Neural crest cell (in vitro differentiated cells): ENCODE results near the gene HEATR1. TPM values are rescaled to one million over a fixed set of nuclear protein-coding genes. Genes with fewer than 3 reads are reported as not detected.

Experiments
- DNase-seq: peaks from one replicate; pipeline ENCODE4 v3.0.0; 2021; ENCODE audit warnings: low read depth, mixed read lengths, low spot score
- H3K27ac Mint-ChIP-seq: one replicate; pipeline ENCODE4 v1.8.0; 2021; ENCODE audit warnings: mild to moderate bottlenecking, mixed read lengths; ENCODE audit not compliant: unreplicated experiment
- H3K27me3 Mint-ChIP-seq: 2 replicates; pipeline ENCODE4 v1.8.0; 2021; ENCODE audit warnings: low read depth, mild to moderate bottlenecking, mixed read lengths
- H3K36me3 Mint-ChIP-seq: 2 replicates; pipeline ENCODE4 v1.8.0; 2021; ENCODE audit warnings: low read depth, mild to moderate bottlenecking, mixed read lengths
- H3K4me1 Mint-ChIP-seq: 2 replicates; pipeline ENCODE4 v1.8.0; 2021; ENCODE audit warnings: mixed read lengths
- H3K4me3 Mint-ChIP-seq: one replicate; pipeline ENCODE4 v1.8.0; 2021; ENCODE audit warnings: mild to moderate bottlenecking, mixed read lengths
- H3K9me3 Mint-ChIP-seq: 2 replicates; pipeline ENCODE4 v1.8.0; 2021; ENCODE audit warnings: mixed read lengths
- total RNA-seq: library from RNA; stranded (reverse); gene quantifications from 2 replicates; pipeline ENCODE4 v1.2.1, GENCODE V29; 2021
- TF ChIP-seq, protein P1 (sequence below): fragments of 200-600 bp; sonication (generic); conservative IDR thresholded peaks from 2 replicates; pipeline ENCODE4 v1.5.0; 2021; ENCODE audit warnings: antibody characterized with exemption, mild to moderate bottlenecking

The HEATR1 gene
- total RNA-seq, 1 donor from 2014 or later = 59.8 TPM

DNA sequence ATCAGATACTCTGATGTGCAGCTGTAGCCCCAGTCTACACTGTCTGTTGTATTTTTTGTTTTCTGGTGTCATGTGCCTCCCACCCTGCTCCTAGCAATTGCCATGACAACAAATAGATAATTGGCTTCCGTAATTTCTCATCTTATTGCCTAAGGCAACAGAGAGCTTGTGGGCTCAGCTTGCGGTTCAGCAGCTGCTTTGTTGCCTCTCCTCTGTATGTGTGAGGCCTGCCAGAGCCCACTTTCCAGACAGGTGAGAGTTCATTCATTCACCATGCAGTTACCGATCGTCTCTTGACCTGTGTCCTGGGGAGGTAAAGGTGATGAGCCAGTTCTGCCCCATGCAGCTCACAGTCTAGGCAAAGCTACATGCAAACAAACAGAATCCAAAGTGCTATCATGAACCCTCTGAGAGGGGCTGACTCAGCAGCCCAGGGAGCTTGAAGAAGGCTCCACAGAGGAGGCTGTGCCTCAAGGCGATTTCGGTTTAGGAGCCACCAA is 68.6 kb downstream of the HEATR1 start:
- Mint-ChIP-seq H3K27me3 (no peaks in the 10 kb centered on the region), H3K4me3 (no peak overlapping the region), H3K9me3 (no peaks in the 10 kb centered on the region), H3K4me1 (peaks cover 22% of the 10 kb centered on the region), H3K27ac (no peak overlapping the region), H3K36me3 (peaks cover 4% of the 10 kb centered on the region)
- no peak for DNase-seq
- TF ChIP-seq, protein P1, sequence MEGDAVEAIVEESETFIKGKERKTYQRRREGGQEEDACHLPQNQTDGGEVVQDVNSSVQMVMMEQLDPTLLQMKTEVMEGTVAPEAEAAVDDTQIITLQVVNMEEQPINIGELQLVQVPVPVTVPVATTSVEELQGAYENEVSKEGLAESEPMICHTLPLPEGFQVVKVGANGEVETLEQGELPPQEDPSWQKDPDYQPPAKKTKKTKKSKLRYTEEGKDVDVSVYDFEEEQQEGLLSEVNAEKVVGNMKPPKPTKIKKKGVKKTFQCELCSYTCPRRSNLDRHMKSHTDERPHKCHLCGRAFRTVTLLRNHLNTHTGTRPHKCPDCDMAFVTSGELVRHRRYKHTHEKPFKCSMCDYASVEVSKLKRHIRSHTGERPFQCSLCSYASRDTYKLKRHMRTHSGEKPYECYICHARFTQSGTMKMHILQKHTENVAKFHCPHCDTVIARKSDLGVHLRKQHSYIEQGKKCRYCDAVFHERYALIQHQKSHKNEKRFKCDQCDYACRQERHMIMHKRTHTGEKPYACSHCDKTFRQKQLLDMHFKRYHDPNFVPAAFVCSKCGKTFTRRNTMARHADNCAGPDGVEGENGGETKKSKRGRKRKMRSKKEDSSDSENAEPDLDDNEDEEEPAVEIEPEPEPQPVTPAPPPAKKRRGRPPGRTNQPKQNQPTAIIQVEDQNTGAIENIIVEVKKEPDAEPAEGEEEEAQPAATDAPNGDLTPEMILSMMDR = no peak

DNA sequence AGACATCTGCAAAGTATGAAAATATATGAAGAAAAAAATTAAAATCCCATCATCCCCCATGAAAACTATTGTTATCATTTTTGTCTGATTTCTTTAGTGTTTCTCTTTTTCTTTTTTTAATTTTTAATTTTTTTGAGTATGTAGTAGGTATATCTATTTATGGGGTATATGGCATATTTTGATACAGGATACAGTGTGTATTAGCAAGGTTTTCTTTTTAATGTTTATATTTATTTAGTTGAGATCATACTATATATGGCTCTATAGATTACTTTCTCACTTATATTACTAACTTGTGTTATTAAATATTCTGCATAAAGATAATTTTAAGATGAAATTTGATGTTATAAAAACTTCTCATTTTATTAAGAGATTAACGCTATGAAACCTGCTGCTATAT is 69.1 kb downstream of the HEATR1 start:
- H3K4me1 Mint-ChIP-seq = peaks cover 22% of the 10 kb centered on the region
- TF ChIP-seq, protein P1 = no peak
- H3K27me3 Mint-ChIP-seq = no peaks in the 10 kb centered on the region
- H3K9me3 Mint-ChIP-seq = no peaks in the 10 kb centered on the region
- H3K27ac Mint-ChIP-seq = no peak overlapping the region
- no peak overlapping the region for H3K4me3 Mint-ChIP-seq
- no peak for DNase-seq
- H3K36me3 Mint-ChIP-seq = peaks cover 4% of the 10 kb centered on the region

- H3K9me3 Mint-ChIP-seq = no peaks in the 10 kb centered on the region
- H3K36me3 Mint-ChIP-seq = peaks cover 4% of the 10 kb centered on the region
- H3K27me3 Mint-ChIP-seq = no peaks in the 10 kb centered on the region
- no peak overlapping the region for H3K4me3 Mint-ChIP-seq
- H3K4me1 Mint-ChIP-seq = peaks cover 22% of the 10 kb centered on the region
- TF ChIP-seq, protein P1 = no peak
- H3K27ac Mint-ChIP-seq = no peak overlapping the region
- DNase-seq = no peak
Measured at GRCh38 chr1:236534151-236534651, 70.1 kb downstream of the HEATR1 start.

DNA sequence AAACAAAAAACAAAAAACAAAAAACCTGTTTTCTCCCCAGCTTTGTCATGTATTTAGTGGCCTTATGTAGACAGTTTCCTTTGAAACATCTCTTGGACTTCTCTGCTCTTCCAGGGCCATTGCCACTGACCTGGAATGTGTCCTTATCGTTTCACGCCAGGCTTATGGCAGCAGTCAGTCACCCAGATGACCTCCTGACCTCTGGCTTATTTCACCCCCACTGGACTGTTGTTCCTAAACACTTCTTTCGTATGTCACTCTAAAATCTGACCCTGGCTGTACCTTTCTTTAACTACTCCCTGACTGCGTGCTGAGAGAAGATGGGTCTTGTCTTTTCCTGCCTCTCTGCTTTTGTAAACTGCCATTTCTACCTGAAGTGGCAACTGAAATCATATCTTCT is 71.5 kb downstream of the HEATR1 start:
- TF ChIP-seq, protein P1 = no peak
- Mint-ChIP-seq H3K4me1 (peaks cover 22% of the 10 kb centered on the region), H3K9me3 (no peaks in the 10 kb centered on the region), H3K4me3 (no peak overlapping the region), H3K36me3 (peaks cover 4% of the 10 kb centered on the region), H3K27me3 (no peaks in the 10 kb centered on the region), H3K27ac (peak overlapping the region; percentile 57)
- no peak for DNase-seq

GRCh38 chr1:236530959-236531358 is 73.4 kb downstream of the HEATR1 start:
- H3K27me3 Mint-ChIP-seq = no peaks in the 10 kb centered on the region
- no peaks in the 10 kb centered on the region for H3K9me3 Mint-ChIP-seq
- DNase-seq = no peak
- TF ChIP-seq, protein P1 = no peak
- H3K4me3 Mint-ChIP-seq = no peak overlapping the region
- H3K4me1 Mint-ChIP-seq = peaks cover 19% of the 10 kb centered on the region
- H3K27ac Mint-ChIP-seq = no peak overlapping the region
- no peaks in the 10 kb centered on the region for H3K36me3 Mint-ChIP-seq
